ENCODE results near the gene CTSL. TPM values are rescaled to one million over a fixed set of nuclear protein-coding genes. Genes with fewer than 3 reads are reported as not detected.

The CTSL gene
- polyA plus RNA-seq, 3 donors from 2014 or later, result 0.49 TPM; not detected in 2

DNA sequence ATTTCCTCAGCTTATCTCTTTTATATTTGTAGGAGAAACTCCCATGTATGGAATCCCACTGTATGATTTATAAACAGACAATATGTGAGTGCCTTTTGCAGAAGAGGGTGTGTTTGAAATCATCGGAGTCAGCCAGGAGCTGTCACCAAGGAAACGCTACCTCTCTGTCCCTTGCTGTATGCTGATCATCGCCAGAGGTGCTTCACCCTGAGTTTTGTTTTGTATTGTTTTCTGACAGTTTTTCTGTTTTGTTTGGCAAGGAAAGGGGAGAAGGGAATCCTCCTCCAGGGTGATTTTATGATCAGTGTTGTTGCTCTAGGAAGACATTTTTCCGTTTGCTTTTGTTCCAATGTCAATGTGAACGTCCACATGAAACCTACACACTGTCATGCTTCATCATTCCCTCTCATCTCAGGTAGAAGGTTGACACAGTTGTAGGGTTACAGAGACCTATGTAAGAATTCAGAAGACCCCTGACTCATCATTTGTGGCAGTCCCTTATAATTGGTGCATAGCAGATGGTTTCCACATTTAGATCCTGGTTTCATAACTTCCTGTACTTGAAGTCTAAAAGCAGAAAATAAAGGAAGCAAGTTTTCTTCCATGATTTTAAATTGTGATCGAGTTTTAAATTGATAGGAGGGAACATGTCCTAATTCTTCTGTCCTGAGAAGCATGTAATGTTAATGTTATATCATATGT lies 18.0 kb upstream of the CTSL start:
- H3K36me3 Mint-ChIP-seq, result peaks cover 0 to 3% (median 0%) of the 10 kb centered on the region in 3 donors
- H3K4me3 Mint-ChIP-seq, result no peak overlapping the region
- no peaks in the 10 kb centered on the region for H3K4me1 Mint-ChIP-seq
- no peak for DNase-seq
- H3K27ac Mint-ChIP-seq, result no peak overlapping the region
- H3K27me3 Mint-ChIP-seq (ENCODE audit: low read depth in 3 of 3), result peaks cover 0 to 2% (median 0%) of the 10 kb centered on the region in 3 donors
- H3K9me3 Mint-ChIP-seq, result no peaks in the 10 kb centered on the region

- Mint-ChIP-seq H3K9me3 (no peaks in the 10 kb centered on the region), H3K27me3 (ENCODE audit: low read depth in 3 of 3) (peaks cover 0 to 2% (median 0%) of the 10 kb centered on the region in 3 donors), H3K4me3 (no peak overlapping the region), H3K27ac (no peak overlapping the region), H3K36me3 (peaks cover 0 to 3% (median 0%) of the 10 kb centered on the region in 3 donors), H3K4me1 (no peaks in the 10 kb centered on the region)
- no peak for DNase-seq
These were observed 17.4 kb upstream of the CTSL start for GRCh38 chr9:87708546-87708945.

GRCh38 chr9:87708986-87709728 lies 16.8 kb upstream of the CTSL start:
- no peaks in the 10 kb centered on the region for H3K9me3 Mint-ChIP-seq
- H3K4me3 Mint-ChIP-seq, result no peak overlapping the region
- peaks cover 0 to 3% (median 0%) of the 10 kb centered on the region in 3 donors for H3K36me3 Mint-ChIP-seq
- H3K27me3 Mint-ChIP-seq (ENCODE audit: low read depth in 3 of 3), result peaks cover 0 to 2% (median 0%) of the 10 kb centered on the region in 3 donors
- no peaks in the 10 kb centered on the region for H3K4me1 Mint-ChIP-seq
- H3K27ac Mint-ChIP-seq, result no peak overlapping the region
- no peak for DNase-seq

GRCh38 chr9:87710443-87710842 lies 15.5 kb upstream of the CTSL start:
- no peak overlapping the region for H3K4me3 Mint-ChIP-seq
- peaks cover 0 to 2% (median 0%) of the 10 kb centered on the region in 3 donors for H3K27me3 Mint-ChIP-seq (ENCODE audit: low read depth in 3 of 3)
- no peaks in the 10 kb centered on the region for H3K9me3 Mint-ChIP-seq
- no peak overlapping the region for H3K27ac Mint-ChIP-seq
- H3K36me3 Mint-ChIP-seq, result peaks cover 0 to 3% (median 0%) of the 10 kb centered on the region in 3 donors
- no peak for DNase-seq
- H3K4me1 Mint-ChIP-seq, result no peaks in the 10 kb centered on the region

- Mint-ChIP-seq H3K9me3 (no peaks in the 10 kb centered on the region), H3K4me1 (no peaks in the 10 kb centered on the region), H3K27ac (no peak overlapping the region), H3K36me3 (peaks cover 0 to 3% (median 0%) of the 10 kb centered on the region in 3 donors), H3K27me3 (ENCODE audit: low read depth in 3 of 3) (peaks cover 0 to 5% (median 2%) of the 10 kb centered on the region in 3 donors), H3K4me3 (no peak overlapping the region)
- DNase-seq, result no peak
These were observed 13.8 kb upstream of the CTSL start for GRCh38 chr9:87711857-87712800.

DNA sequence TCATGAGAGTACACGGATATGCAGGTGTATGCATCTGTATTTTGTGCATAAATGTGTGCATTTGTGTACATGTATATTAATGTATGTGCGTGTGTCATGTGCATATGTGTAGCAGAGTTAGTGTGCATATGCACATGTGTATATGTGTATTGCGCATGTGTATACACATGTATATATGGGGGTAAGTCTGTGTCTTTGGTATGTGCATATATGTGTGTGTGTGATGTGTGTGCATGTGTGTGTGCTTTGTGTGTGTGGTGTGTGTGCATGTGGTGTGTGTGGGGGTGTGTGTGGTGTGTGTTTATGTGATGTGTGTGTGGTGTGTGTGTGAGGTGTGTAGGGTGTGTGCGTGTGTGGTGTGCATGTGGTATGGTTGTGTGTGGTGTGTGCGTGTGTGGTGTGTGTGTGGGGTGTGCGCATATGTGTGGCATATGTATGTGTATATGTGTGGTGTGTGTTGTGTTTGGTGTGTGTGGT lies 13.1 kb upstream of the CTSL start:
- Mint-ChIP-seq H3K4me1 (no peaks in the 10 kb centered on the region), H3K36me3 (no peaks in the 10 kb centered on the region), H3K27me3 (ENCODE audit: low read depth in 3 of 3) (peaks cover 0 to 5% (median 2%) of the 10 kb centered on the region in 3 donors), H3K27ac (no peak overlapping the region), H3K4me3 (no peak overlapping the region), H3K9me3 (no peaks in the 10 kb centered on the region)
- no peak for DNase-seq

- Mint-ChIP-seq H3K9me3 (no peaks in the 10 kb centered on the region), H3K27ac (no peak overlapping the region), H3K36me3 (no peaks in the 10 kb centered on the region), H3K27me3 (ENCODE audit: low read depth in 3 of 3) (peaks cover 0 to 5% (median 2%) of the 10 kb centered on the region in 3 donors), H3K4me3 (no peak overlapping the region), H3K4me1 (no peaks in the 10 kb centered on the region)
- no peak for DNase-seq
These were observed 12.5 kb upstream of the CTSL start for GRCh38 chr9:87713278-87713987.

- Mint-ChIP-seq H3K27me3 (ENCODE audit: low read depth in 3 of 3) (peaks cover 0 to 5% (median 2%) of the 10 kb centered on the region in 3 donors), H3K27ac (no peak overlapping the region), H3K4me1 (no peaks in the 10 kb centered on the region), H3K4me3 (no peak overlapping the region), H3K9me3 (no peaks in the 10 kb centered on the region), H3K36me3 (no peaks in the 10 kb centered on the region)
- no peak for DNase-seq
These were observed 12.0 kb upstream of the CTSL start for GRCh38 chr9:87713988-87714330.

DNA sequence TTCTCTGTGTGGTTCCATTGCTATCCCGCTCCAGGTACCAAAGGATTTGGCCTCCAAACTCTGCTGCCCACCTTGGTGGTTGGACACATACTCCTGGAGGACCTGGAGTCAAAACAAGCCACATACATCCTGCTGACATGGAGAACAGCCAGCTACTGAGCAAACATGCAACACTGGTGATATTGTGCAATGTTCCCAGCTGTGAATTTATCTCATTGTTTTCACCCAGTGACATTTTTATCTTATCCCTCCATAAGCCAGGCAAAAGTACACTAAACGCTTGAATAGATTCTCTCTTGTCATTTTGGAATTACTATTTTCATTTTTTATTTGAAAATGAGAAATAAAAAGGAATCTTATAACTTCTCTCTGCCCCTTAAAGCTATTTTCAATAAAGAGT lies 11.1 kb upstream of the CTSL start:
- Mint-ChIP-seq H3K36me3 (no peaks in the 10 kb centered on the region), H3K27me3 (ENCODE audit: low read depth in 3 of 3) (peaks cover 0 to 5% (median 0%) of the 10 kb centered on the region in 3 donors), H3K4me1 (no peaks in the 10 kb centered on the region), H3K9me3 (no peaks in the 10 kb centered on the region), H3K4me3 (no peak overlapping the region), H3K27ac (no peak overlapping the region)
- no peak for DNase-seq

DNA sequence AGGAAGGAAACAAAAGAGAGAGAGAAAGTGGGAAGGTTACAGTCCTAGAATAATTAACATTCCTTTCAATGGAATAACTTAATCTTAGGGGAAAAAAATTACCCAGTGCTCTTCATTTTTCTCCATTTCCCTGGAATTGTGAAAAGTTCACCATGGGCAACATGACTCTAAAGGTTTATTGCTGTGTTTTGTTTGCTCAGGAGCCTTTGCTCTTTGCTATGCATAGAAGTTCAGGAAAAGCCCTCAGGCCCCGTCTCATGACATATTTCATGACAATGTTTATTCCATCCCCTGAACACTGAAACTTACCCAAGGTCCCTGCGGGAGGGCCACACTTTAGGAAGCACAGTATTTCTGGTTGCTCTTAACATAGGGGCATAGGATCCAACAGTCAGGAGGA lies 9.8 kb upstream of the CTSL start:
- H3K4me1 Mint-ChIP-seq, result no peaks in the 10 kb centered on the region
- DNase-seq, result no peak
- H3K4me3 Mint-ChIP-seq, result no peak overlapping the region
- H3K27ac Mint-ChIP-seq, result no peak overlapping the region
- H3K36me3 Mint-ChIP-seq, result no peaks in the 10 kb centered on the region
- peaks cover 0 to 5% (median 0%) of the 10 kb centered on the region in 3 donors for H3K27me3 Mint-ChIP-seq (ENCODE audit: low read depth in 3 of 3)
- H3K9me3 Mint-ChIP-seq, result no peaks in the 10 kb centered on the region

DNA sequence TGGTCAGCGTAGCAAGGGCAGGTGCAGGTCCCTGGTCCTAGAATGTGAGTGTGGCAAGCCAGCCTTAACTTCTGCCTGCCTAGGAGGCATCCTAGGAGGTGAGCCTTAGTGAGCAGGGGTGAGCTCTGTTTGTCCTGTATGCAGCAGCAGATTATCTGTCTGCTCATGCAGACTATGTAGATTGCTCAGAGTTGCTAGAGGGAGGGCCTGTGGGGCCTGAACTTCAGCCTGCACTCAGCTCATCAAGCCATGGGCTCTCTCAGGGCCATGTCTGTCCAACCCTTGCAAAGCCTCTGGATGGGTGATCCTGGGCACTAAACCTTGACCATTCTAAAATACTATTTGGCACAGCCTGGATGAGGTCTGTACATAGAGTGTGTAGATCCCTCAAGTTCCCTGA lies 8.5 kb upstream of the CTSL start:
- Mint-ChIP-seq H3K4me3 (no peak overlapping the region), H3K27ac (no peak overlapping the region), H3K4me1 (no peaks in the 10 kb centered on the region), H3K9me3 (no peaks in the 10 kb centered on the region), H3K36me3 (no peaks in the 10 kb centered on the region), H3K27me3 (ENCODE audit: low read depth in 3 of 3) (peaks cover 0 to 5% (median 0%) of the 10 kb centered on the region in 3 donors)
- DNase-seq, result no peak

DNA sequence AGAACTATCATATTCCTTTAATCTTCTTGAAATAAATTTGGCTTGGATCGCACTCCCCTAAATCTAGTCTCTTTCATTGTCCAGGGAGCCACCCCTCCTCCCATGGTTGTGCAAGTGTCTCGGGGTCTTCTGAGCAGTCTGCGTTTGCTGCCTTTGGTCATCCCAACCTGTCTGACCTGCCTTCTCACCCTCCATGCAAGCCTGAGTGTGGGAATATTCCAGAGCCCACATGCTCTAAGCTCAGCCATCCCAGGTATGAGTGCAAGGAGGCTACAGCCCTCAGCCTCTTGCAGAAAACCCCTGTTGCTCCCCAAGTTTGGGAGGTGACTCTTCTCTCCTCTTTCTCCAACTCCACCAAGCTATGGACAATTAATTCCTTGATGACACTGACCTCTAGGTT lies 7.7 kb upstream of the CTSL start:
- Mint-ChIP-seq H3K27ac (no peak overlapping the region), H3K27me3 (ENCODE audit: low read depth in 3 of 3) (peaks cover 0 to 5% (median 5%) of the 10 kb centered on the region in 3 donors), H3K4me3 (no peak overlapping the region), H3K36me3 (no peaks in the 10 kb centered on the region), H3K9me3 (no peaks in the 10 kb centered on the region), H3K4me1 (no peaks in the 10 kb centered on the region)
- DNase-seq, result no peak

- H3K9me3 Mint-ChIP-seq, result no peaks in the 10 kb centered on the region
- H3K27me3 Mint-ChIP-seq (ENCODE audit: low read depth in 3 of 3), result peaks cover 0 to 6% (median 5%) of the 10 kb centered on the region in 3 donors
- H3K4me1 Mint-ChIP-seq, result no peaks in the 10 kb centered on the region
- no peak for DNase-seq
- H3K36me3 Mint-ChIP-seq, result no peaks in the 10 kb centered on the region
- no peak overlapping the region for H3K4me3 Mint-ChIP-seq
- H3K27ac Mint-ChIP-seq, result no peak overlapping the region
These were observed 6.9 kb upstream of the CTSL start for GRCh38 chr9:87718852-87719612.
